Stimulated activated memory B cell treated with anti-CD40 and anti-IgM and Interleukin-4, amounts not matched to agents 10 μg/mL and 1 μg/mL and 100 μg/mL, for 72 hours (primary cell): Measurements from ENCODE around the gene RHOG.
"Not testable (repeated sequence)": the region's sequence is repeated elsewhere in the genome, so short reads cannot be mapped to it uniquely, and the experiment has no call there.

Experiments used
- ATAC-seq: fragments of 150-1000 bp; cut with Tn5 transposase; 2 replicates; pipeline ENCODE4 v1.10.0; 2021
- H3K27ac Mint-ChIP-seq: one replicate; pipeline ENCODE4 v1.8.0; 2022; ENCODE audit warnings: mild to moderate bottlenecking, mixed read lengths
- H3K27me3 Mint-ChIP-seq: one replicate; pipeline ENCODE4 v1.8.0; 2022; ENCODE audit warnings: mixed read lengths
- H3K36me3 Mint-ChIP-seq: one replicate; pipeline ENCODE4 v1.8.0; 2022; ENCODE audit warnings: mixed read lengths
- H3K4me1 Mint-ChIP-seq: one replicate; pipeline ENCODE4 v1.8.0; 2022; ENCODE audit warnings: mixed read lengths
- H3K4me3 Mint-ChIP-seq: one replicate; pipeline ENCODE4 v1.8.0; 2022; ENCODE audit warnings: mild to moderate bottlenecking, moderate library complexity, mixed read lengths
- H3K9me3 Mint-ChIP-seq: one replicate; pipeline ENCODE4 v1.8.0; 2022; ENCODE audit warnings: mixed read lengths

Gene RHOG

GRCh38 chr11:3866836-3867208, 26.1 kb upstream of the RHOG start:
- H3K36me3 Mint-ChIP-seq = no peaks in the 10 kb centered on the region
- H3K4me1 Mint-ChIP-seq = peaks cover 85% of the 10 kb centered on the region
- H3K4me3 Mint-ChIP-seq = no peak overlapping the region
- H3K27me3 Mint-ChIP-seq = no peaks in the 10 kb centered on the region
- ATAC-seq = no peak
- no peaks in the 10 kb centered on the region for H3K9me3 Mint-ChIP-seq
- H3K27ac Mint-ChIP-seq = peak overlapping the region; percentile 74

- Mint-ChIP-seq H3K4me3 (peak overlapping the region; percentile 3), H3K4me1 (peaks cover 85% of the 10 kb centered on the region), H3K36me3 (no peaks in the 10 kb centered on the region), H3K27ac (peak overlapping the region; percentile 74), H3K9me3 (no peaks in the 10 kb centered on the region), H3K27me3 (no peaks in the 10 kb centered on the region)
- no peak for ATAC-seq
Measured at GRCh38 chr11:3866206-3866605, 25.4 kb upstream of the RHOG start.

GRCh38 chr11:3865388-3866193, 24.8 kb upstream of the RHOG start:
- Mint-ChIP-seq H3K27ac (peak overlapping the region; percentile 74), H3K9me3 (no peaks in the 10 kb centered on the region), H3K4me3 (peak overlapping the region; percentile 3), H3K27me3 (no peaks in the 10 kb centered on the region), H3K4me1 (peaks cover 85% of the 10 kb centered on the region), H3K36me3 (no peaks in the 10 kb centered on the region)
- ATAC-seq = peak; percentile 57

- Mint-ChIP-seq H3K4me3 (no peak overlapping the region), H3K27me3 (no peaks in the 10 kb centered on the region)
- no peak for ATAC-seq
Measured at GRCh38 chr11:3861683-3862082, 20.9 kb upstream of the RHOG start.

GRCh38 chr11:3860898-3861393, 20.2 kb upstream of the RHOG start:
- Mint-ChIP-seq H3K27ac (peak overlapping the region; percentile 9), H3K4me1 (peaks cover 91% of the 10 kb centered on the region), H3K4me3 (peak overlapping the region; percentile 28)
- H3K27me3 Mint-ChIP-seq, ATAC-seq, H3K36me3 Mint-ChIP-seq, H3K9me3 Mint-ChIP-seq: not testable (repeated sequence)

More at GRCh38 chr11:3861683-3862082, 20.9 kb upstream of the RHOG start:
- H3K4me1 Mint-ChIP-seq = peaks cover 91% of the 10 kb centered on the region
- no peak overlapping the region for H3K27ac Mint-ChIP-seq
- no peaks in the 10 kb centered on the region for H3K36me3 Mint-ChIP-seq
- H3K9me3 Mint-ChIP-seq = no peaks in the 10 kb centered on the region

GRCh38 chr11:3860375-3860774, 19.6 kb upstream of the RHOG start:
- Mint-ChIP-seq H3K4me3 (no peak overlapping the region), H3K36me3 (no peaks in the 10 kb centered on the region), H3K9me3 (no peaks in the 10 kb centered on the region), H3K27me3 (no peaks in the 10 kb centered on the region), H3K4me1 (peaks cover 88% of the 10 kb centered on the region), H3K27ac (peak overlapping the region; percentile 9)
- ATAC-seq = no peak

GRCh38 chr11:3859373-3859881, 18.7 kb upstream of the RHOG start:
- Mint-ChIP-seq H3K9me3 (no peaks in the 10 kb centered on the region), H3K36me3 (no peaks in the 10 kb centered on the region), H3K27ac (peak overlapping the region; percentile 67), H3K4me3 (peak overlapping the region; percentile 54), H3K27me3 (no peaks in the 10 kb centered on the region), H3K4me1 (peaks cover 82% of the 10 kb centered on the region)
- no peak for ATAC-seq

GRCh38 chr11:3857628-3858027, 16.9 kb upstream of the RHOG start:
- Mint-ChIP-seq H3K27ac (no peak overlapping the region), H3K9me3 (no peaks in the 10 kb centered on the region)

GRCh38 chr11:3856856-3857553, 16.2 kb upstream of the RHOG start:
- Mint-ChIP-seq H3K4me1 (peaks cover 79% of the 10 kb centered on the region), H3K27ac (peak overlapping the region; percentile 98), H3K36me3 (no peaks in the 10 kb centered on the region), H3K9me3 (no peaks in the 10 kb centered on the region), H3K27me3 (no peaks in the 10 kb centered on the region), H3K4me3 (peak overlapping the region; percentile 99)
- no peak for ATAC-seq

More at GRCh38 chr11:3857628-3858027, 16.9 kb upstream of the RHOG start:
- Mint-ChIP-seq H3K36me3 (no peaks in the 10 kb centered on the region), H3K4me3 (peak overlapping the region; percentile 99), H3K4me1 (peaks cover 84% of the 10 kb centered on the region), H3K27me3 (no peaks in the 10 kb centered on the region)
- ATAC-seq = no peak

- no peaks in the 10 kb centered on the region for H3K9me3 Mint-ChIP-seq
- peaks cover 68% of the 10 kb centered on the region for H3K4me1 Mint-ChIP-seq
- H3K27me3 Mint-ChIP-seq = no peaks in the 10 kb centered on the region
- H3K4me3 Mint-ChIP-seq = peak overlapping the region; percentile 99
- peak overlapping the region; percentile 98 for H3K27ac Mint-ChIP-seq
- peak; percentile 17 for ATAC-seq
- no peaks in the 10 kb centered on the region for H3K36me3 Mint-ChIP-seq
Measured at GRCh38 chr11:3855808-3856491, 15.2 kb upstream of the RHOG start.

GRCh38 chr11:3854977-3855807, 14.4 kb upstream of the RHOG start, which contains the start of gene STIM1:
TSS of gene STIM1 (plus strand) at chr11:3855664. CDS start at chr11:3856271, 607 bp downstream.
- peaks cover 61% of the 10 kb centered on the region for H3K4me1 Mint-ChIP-seq
- peak within 1 kb of the TSS; percentile 98 for H3K27ac Mint-ChIP-seq
- no peaks in the 10 kb centered on the region for H3K27me3 Mint-ChIP-seq
- H3K9me3 Mint-ChIP-seq = no peaks in the 10 kb centered on the region
- H3K36me3 Mint-ChIP-seq = no peaks in the 10 kb centered on the region
- peak; percentile 91 for ATAC-seq
- peak within 1 kb of the TSS; percentile 99 for H3K4me3 Mint-ChIP-seq

GRCh38 chr11:3854660-3854976, 13.9 kb upstream of the RHOG start:
- Mint-ChIP-seq H3K4me1 (peaks cover 55% of the 10 kb centered on the region), H3K36me3 (no peaks in the 10 kb centered on the region), H3K4me3 (peak overlapping the region; percentile 99), H3K9me3 (no peaks in the 10 kb centered on the region), H3K27me3 (no peaks in the 10 kb centered on the region), H3K27ac (peak overlapping the region; percentile 98)
- ATAC-seq = no peak

GRCh38 chr11:3853899-3854659, 13.3 kb upstream of the RHOG start:
- peak; percentile 87 for ATAC-seq
- Mint-ChIP-seq H3K9me3 (no peaks in the 10 kb centered on the region), H3K4me3 (peak overlapping the region; percentile 99), H3K27me3 (no peaks in the 10 kb centered on the region), H3K27ac (peak overlapping the region; percentile 98), H3K4me1 (peaks cover 55% of the 10 kb centered on the region), H3K36me3 (no peaks in the 10 kb centered on the region)

GRCh38 chr11:3853545-3853842, 12.7 kb upstream of the RHOG start:
- no peak for ATAC-seq
- H3K27ac Mint-ChIP-seq = peak overlapping the region; percentile 98
- H3K27me3 Mint-ChIP-seq = no peaks in the 10 kb centered on the region
- no peak overlapping the region for H3K4me3 Mint-ChIP-seq
- H3K4me1 Mint-ChIP-seq = peaks cover 52% of the 10 kb centered on the region
- H3K9me3 Mint-ChIP-seq = no peaks in the 10 kb centered on the region
- no peaks in the 10 kb centered on the region for H3K36me3 Mint-ChIP-seq
